Thoracic aorta (tissue), 2 donors: ENCODE measurements around the gene ADGRB3. TPM values are rescaled to one million over a fixed set of nuclear protein-coding genes. Genes with fewer than 3 reads are reported as not detected.

ENCODE experiments used
- ATAC-seq: fragments of 150-250 bp; one replicate; pipeline ENCODE4 v1.8.0; 2017; ENCODE audit warnings: low read depth; ENCODE audit not compliant: insufficient number of reproducible peaks, low FRiP score
- DNase-seq: peaks from one replicate; pipeline ENCODE4 v3.0.0-alpha.2; 2020; ENCODE audit warnings: low spot score
- H3K27ac ChIP-seq, 2 donors: fragments of 200-600 bp; sonication (generic); 1 replicate in 1 of 2; 2 replicates in 1 of 2; pipeline ENCODE4 v1.5.1; 2016; ENCODE audit warnings: mild to moderate bottlenecking in 2 of 2, moderate library complexity in 2 of 2
- H3K27me3 ChIP-seq: fragments of 200-600 bp; sonication (generic); replicated peaks from 2 replicates; pipeline ENCODE4 v1.6.0; 2016; ENCODE audit warnings: mild to moderate bottlenecking; ENCODE audit not compliant: insufficient read depth
- H3K36me3 ChIP-seq: fragments of 200-600 bp; sonication (generic); one replicate; pipeline ENCODE4 v1.5.1; 2016
- H3K4me1 ChIP-seq, 2 donors: fragments of 200-600 bp; sonication (generic); 1 replicate in 1 of 2; 2 replicates in 1 of 2; pipeline versions ENCODE4 v1.5.1 to v1.6.0; 2016; ENCODE audit warnings: low read depth in 2 of 2, mild to moderate bottlenecking in 1 of 2; ENCODE audit not compliant: control insufficient read depth in 1 of 2
- H3K4me3 ChIP-seq: fragments of 200-600 bp; sonication (generic); 2 replicates; pipeline ENCODE4 v1.5.1; 2016; ENCODE audit warnings: mild to moderate bottlenecking
- H3K9me3 ChIP-seq: fragments of 200-600 bp; sonication (generic); 2 replicates; pipeline ENCODE4 v1.5.1; 2016
- CTCF ChIP-seq: fragments of 200-600 bp; sonication (generic); IDR thresholded peaks from one replicate; pipeline ENCODE4 v1.5.1; 2019; ENCODE audit warnings: antibody characterized with exemption
- total RNA-seq, 2 donors: library from RNA; depleted of rRNA; stranded (reverse); fragments of >200 nt; gene quantifications; one replicate each; pipeline versions ENCODE4 v1.1.0 to v1.2.3, GENCODE V29; 2016

The ADGRB3 gene
- total RNA-seq, 2 donors from 2014 or later, result 2.4 to 10.1 TPM

- Histone ChIP-seq H3K4me1 (peaks cover 16 to 27% of the 10 kb centered on the region in 2 donors), H3K4me3 (no peak overlapping the region), H3K27me3 (no peaks in the 10 kb centered on the region), H3K36me3 (no peaks in the 10 kb centered on the region), H3K27ac (no peak overlapping the region), H3K9me3 (no peaks in the 10 kb centered on the region)
- ATAC-seq (no peak), DNase-seq (no peak)
- no peak for TF ChIP-seq CTCF
These were observed 455.1 kb downstream of the ADGRB3 start for GRCh38 chr6:69090132-69090531.

- Histone ChIP-seq H3K9me3 (no peaks in the 10 kb centered on the region), H3K4me1 (no peaks in the 10 kb centered on the region), H3K27me3 (no peaks in the 10 kb centered on the region), H3K27ac (no peak overlapping the region), H3K36me3 (no peaks in the 10 kb centered on the region), H3K4me3 (no peak overlapping the region)
- no peak for TF ChIP-seq CTCF
- ATAC-seq (no peak), DNase-seq (no peak)
These were observed 461.6 kb downstream of the ADGRB3 start for GRCh38 chr6:69096681-69097080.

GRCh38 chr6:69097948-69098347 lies 462.9 kb downstream of the ADGRB3 start:
- H3K9me3 ChIP-seq, result no peaks in the 10 kb centered on the region
- H3K36me3 ChIP-seq, result no peaks in the 10 kb centered on the region
- no peaks in the 10 kb centered on the region for H3K27me3 ChIP-seq
- DNase-seq (no peak), ATAC-seq (no peak)
- no peak overlapping the region for H3K27ac ChIP-seq
- TF ChIP-seq CTCF, result no peak
- H3K4me1 ChIP-seq, result no peaks in the 10 kb centered on the region
- no peak overlapping the region for H3K4me3 ChIP-seq

GRCh38 chr6:69098910-69099309 lies 463.8 kb downstream of the ADGRB3 start:
- H3K4me1 ChIP-seq, result no peaks in the 10 kb centered on the region
- no peak overlapping the region for H3K4me3 ChIP-seq
- H3K27ac ChIP-seq, result no peak overlapping the region
- H3K9me3 ChIP-seq, result no peaks in the 10 kb centered on the region
- no peaks in the 10 kb centered on the region for H3K36me3 ChIP-seq
- DNase-seq (no peak), ATAC-seq (no peak)
- no peaks in the 10 kb centered on the region for H3K27me3 ChIP-seq
- TF ChIP-seq CTCF, result no peak

- no peak for TF ChIP-seq CTCF
- H3K27ac ChIP-seq, result no peak overlapping the region
- ATAC-seq (no peak), DNase-seq (no peak)
- no peak overlapping the region for H3K4me3 ChIP-seq
- H3K27me3 ChIP-seq, result no peaks in the 10 kb centered on the region
- H3K36me3 ChIP-seq, result no peaks in the 10 kb centered on the region
- no peaks in the 10 kb centered on the region for H3K4me1 ChIP-seq
- no peaks in the 10 kb centered on the region for H3K9me3 ChIP-seq
These were observed 465.7 kb downstream of the ADGRB3 start for GRCh38 chr6:69100772-69101171.
